Osteocyte (in vitro differentiated cells): Measurements from ENCODE around the gene ING1. TPM values are rescaled to one million over a fixed set of nuclear protein-coding genes. Genes with fewer than 3 reads are reported as not detected.

Experiments used
- DNase-seq: peaks from one replicate; pipeline ENCODE4 v3.0.0; 2021; ENCODE audit warnings: mixed read lengths; ENCODE audit not compliant: unreplicated experiment; ENCODE audit errors: extremely low spot score
- H3K27ac Mint-ChIP-seq: one replicate; pipeline ENCODE4 v1.8.0; 2021; ENCODE audit warnings: mild to moderate bottlenecking, mixed read lengths; ENCODE audit not compliant: unreplicated experiment
- H3K27me3 Mint-ChIP-seq: one replicate; pipeline ENCODE4 v1.8.0; 2021; ENCODE audit warnings: mixed read lengths; ENCODE audit not compliant: unreplicated experiment
- H3K36me3 Mint-ChIP-seq: one replicate; pipeline ENCODE4 v1.8.0; 2021; ENCODE audit warnings: mixed read lengths; ENCODE audit not compliant: unreplicated experiment
- H3K4me1 Mint-ChIP-seq: one replicate; pipeline ENCODE4 v1.8.0; 2021; ENCODE audit warnings: mixed read lengths; ENCODE audit not compliant: unreplicated experiment
- H3K4me3 Mint-ChIP-seq: one replicate; pipeline ENCODE4 v1.8.0; 2021; ENCODE audit warnings: mild to moderate bottlenecking, moderate library complexity, mixed read lengths; ENCODE audit not compliant: unreplicated experiment
- H3K9me3 Mint-ChIP-seq: one replicate; pipeline ENCODE4 v1.8.0; 2021; ENCODE audit warnings: mixed read lengths; ENCODE audit not compliant: unreplicated experiment
- total RNA-seq: library from RNA; stranded (reverse); gene quantifications from 2 replicates; pipeline ENCODE4 v1.2.1, GENCODE V29; 2021
- TF ChIP-seq, protein P1 (sequence below): fragments of 200-600 bp; sonication (generic); IDR thresholded peaks from 2 replicates; pipeline ENCODE4 v1.5.0; 2021; ENCODE audit warnings: antibody characterized with exemption, mild to moderate bottlenecking, moderate library complexity

ING1 gene
- total RNA-seq, 1 donor from 2014 or later: 23.2 TPM

DNA sequence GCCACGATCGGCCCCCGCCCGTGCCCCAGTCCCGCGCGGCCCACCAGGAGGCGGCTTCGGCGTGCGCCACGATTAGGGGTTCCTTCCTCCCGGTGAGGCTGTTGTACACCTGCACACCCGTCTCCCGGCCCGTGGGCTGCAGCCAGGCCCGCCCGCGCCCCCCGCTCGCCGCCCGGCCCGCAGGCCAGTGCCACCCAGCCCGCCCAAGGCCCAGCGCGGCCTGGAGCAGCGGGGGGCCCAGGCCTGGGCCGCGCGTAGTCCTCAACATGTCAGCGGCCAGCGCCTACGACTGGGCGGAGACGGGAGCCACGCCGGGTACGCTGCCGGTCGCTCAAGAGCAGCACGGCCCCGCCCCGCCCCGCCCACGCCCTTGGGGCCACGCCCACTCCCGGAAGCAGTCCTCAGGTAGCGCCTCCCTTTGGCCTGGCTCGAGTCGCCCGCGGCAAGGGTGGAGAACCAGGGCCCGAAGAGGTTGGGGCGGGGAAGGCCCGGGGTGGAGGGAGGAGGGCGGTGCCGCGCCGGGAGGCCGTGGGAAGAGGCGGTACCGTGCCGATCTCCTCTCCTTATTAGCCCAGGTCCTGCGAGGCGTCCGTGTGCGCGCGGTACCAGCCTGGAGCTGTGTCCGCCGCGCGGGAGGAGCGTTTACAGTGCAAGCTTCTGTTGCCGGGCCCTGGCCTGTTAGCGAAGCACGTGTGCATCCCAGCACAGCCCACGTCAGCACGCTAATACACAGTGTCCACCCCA, 7.5 kb upstream of the ING1 start, which contains the start of gene CARS2:
CARS2 (minus strand) TSS at position 291 of the 744 bp plus-strand sequence; CDS start at position 268, 23 bp downstream.
- H3K27ac Mint-ChIP-seq: peak within 1 kb of the TSS; percentile 82
- peaks cover 4% of the 10 kb centered on the region for H3K36me3 Mint-ChIP-seq
- peak; percentile 95 for DNase-seq
- H3K4me3 Mint-ChIP-seq: peak within 1 kb of the TSS; percentile 84
- H3K4me1 Mint-ChIP-seq: peaks cover 44% of the 10 kb centered on the region
- no peaks in the 10 kb centered on the region for H3K9me3 Mint-ChIP-seq
- no peaks in the 10 kb centered on the region for H3K27me3 Mint-ChIP-seq
- TF ChIP-seq, protein P1, sequence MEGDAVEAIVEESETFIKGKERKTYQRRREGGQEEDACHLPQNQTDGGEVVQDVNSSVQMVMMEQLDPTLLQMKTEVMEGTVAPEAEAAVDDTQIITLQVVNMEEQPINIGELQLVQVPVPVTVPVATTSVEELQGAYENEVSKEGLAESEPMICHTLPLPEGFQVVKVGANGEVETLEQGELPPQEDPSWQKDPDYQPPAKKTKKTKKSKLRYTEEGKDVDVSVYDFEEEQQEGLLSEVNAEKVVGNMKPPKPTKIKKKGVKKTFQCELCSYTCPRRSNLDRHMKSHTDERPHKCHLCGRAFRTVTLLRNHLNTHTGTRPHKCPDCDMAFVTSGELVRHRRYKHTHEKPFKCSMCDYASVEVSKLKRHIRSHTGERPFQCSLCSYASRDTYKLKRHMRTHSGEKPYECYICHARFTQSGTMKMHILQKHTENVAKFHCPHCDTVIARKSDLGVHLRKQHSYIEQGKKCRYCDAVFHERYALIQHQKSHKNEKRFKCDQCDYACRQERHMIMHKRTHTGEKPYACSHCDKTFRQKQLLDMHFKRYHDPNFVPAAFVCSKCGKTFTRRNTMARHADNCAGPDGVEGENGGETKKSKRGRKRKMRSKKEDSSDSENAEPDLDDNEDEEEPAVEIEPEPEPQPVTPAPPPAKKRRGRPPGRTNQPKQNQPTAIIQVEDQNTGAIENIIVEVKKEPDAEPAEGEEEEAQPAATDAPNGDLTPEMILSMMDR: peak; percentile 22

DNA sequence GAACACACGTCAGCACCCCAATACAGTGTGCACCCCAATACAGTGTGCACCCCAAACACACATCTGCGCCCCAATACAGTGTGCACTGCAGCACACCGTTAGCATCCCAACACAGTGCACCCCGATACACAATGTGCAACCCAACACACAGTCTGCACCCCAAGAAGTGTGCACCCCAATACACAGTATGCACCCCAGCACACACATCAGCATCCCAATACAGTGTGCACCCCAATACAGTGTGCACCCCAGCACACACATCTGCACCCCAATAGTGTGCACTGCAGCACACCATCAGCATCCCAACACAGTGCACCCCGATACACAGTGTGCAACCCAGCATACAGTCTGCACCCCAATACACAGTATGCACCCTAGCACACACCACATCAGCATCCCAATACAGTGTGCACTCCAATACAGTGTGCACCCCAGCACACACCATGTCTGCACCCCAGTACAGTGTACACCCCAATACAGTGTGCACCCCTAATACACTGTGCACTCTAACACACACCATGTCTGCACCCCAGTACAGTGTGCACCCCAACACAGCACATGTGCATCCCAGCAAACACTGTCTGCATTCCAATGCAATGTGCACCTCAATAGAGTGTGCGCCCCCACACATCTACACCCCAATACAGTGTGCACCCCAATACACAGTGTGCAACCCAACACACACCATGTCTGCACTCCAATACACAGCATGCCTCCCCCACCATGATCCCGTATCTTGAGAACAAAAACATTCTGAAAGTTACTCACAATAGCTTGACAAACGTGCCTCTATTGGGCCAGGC, 6.7 kb upstream of the ING1 start:
- H3K27ac Mint-ChIP-seq: peak overlapping the region; percentile 62
- TF ChIP-seq, protein P1: no peak
- peak; percentile 27 for DNase-seq
- H3K9me3 Mint-ChIP-seq: no peaks in the 10 kb centered on the region
- H3K4me3 Mint-ChIP-seq: peak overlapping the region; percentile 71
- peaks cover 51% of the 10 kb centered on the region for H3K4me1 Mint-ChIP-seq
- H3K27me3 Mint-ChIP-seq: no peaks in the 10 kb centered on the region
- no peaks in the 10 kb centered on the region for H3K36me3 Mint-ChIP-seq

DNA sequence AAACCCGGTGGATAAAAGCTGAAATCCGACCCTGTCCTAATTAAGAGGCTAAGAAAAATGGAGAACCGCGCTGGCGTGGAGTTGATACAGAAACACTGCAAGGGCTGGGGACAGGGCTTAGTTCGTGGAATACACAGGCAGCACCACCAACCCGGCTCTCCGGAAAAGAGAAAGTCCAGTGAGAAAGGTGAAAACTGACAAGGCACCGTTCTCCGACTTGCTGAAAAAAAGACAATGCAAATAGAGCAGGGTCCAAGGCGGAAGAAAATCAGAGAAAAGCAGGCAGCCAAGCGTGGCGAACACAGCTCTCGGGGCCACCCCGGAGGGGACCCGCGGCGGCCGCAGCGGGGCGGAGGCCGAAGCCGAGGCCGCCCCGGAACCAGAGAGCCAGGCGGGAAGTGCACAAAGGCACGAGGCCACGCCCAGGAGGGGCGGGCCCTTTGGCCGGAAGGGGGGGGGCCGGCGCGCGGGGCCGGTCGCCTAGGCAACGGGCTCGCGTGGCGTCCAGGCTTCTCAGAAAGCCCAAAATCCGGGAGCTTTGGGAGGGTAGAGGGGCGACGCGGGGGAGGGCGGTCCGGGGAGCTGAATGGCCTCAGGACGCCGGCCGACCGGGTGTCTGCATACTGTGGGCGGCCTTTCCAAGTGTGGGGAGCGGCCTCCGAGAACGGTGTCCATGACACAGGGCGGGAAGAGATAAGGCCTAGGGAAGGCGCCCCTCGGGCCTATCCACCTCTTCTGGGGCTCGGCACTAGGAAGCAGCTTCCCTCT, 1.2 kb upstream of the ING1 start:
- Mint-ChIP-seq H3K4me1 (peaks cover 22% of the 10 kb centered on the region), H3K4me3 (peak overlapping the region; percentile 99), H3K9me3 (no peaks in the 10 kb centered on the region), H3K27ac (peak overlapping the region; percentile 99), H3K27me3 (no peaks in the 10 kb centered on the region), H3K36me3 (no peaks in the 10 kb centered on the region)
- DNase-seq: peak; percentile 91
- TF ChIP-seq, protein P1: no peak

DNA sequence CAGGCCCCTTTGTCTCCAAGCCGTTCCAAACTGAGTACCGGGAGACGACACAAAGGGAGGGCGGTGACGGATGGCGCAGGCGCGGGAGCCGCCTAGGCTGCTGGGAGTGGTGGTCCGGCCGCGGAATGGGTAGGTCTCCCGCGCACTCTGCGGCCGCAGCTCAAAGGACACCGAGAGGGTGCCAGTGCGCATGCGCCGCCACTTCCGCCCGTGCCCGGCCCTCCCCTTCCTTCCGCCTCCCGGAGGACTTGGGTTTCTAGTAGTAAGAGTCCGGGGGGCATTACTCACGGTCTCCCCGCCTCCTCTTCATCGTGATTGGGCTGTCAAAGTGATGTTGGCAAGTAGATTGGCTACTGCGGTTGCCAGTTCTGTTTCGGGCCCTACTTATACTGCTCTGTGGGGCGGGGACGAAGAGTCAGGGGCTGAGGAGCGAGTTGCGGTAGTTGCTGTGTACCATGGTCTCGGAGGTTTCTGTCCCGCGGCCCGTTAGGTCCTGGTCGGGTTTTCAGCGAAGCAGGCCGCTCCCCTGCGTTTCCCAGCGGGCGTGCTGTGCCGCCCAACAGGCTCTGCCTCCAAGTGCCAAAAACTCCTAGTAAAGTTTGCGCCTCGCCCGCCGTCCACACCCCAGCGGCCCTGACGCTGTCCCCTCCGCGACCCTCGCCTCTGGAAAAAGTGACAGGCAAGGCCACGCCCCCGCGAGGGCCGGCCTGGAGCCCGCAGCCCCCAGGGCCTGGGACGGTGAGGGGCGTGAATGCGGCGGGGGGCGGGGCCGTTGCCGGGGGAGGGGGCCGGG, 455 bp upstream of the ING1 start:
- no peaks in the 10 kb centered on the region for H3K9me3 Mint-ChIP-seq
- H3K4me3 Mint-ChIP-seq: peak overlapping the region; percentile 99
- peaks cover 26% of the 10 kb centered on the region for H3K4me1 Mint-ChIP-seq
- no peaks in the 10 kb centered on the region for H3K36me3 Mint-ChIP-seq
- H3K27ac Mint-ChIP-seq: peak overlapping the region; percentile 99
- peak; percentile 100 for DNase-seq
- TF ChIP-seq, protein P1: no peak
- H3K27me3 Mint-ChIP-seq: no peaks in the 10 kb centered on the region
